Activated CD4-positive, alpha-beta T cell treated with anti-CD3 and anti-CD28 coated beads, Interleukin-2, amount 10 ng/mL, durations not matched to agents 24 days and 14 days (primary cell): ENCODE results near the gene CNNM3. TPM values are rescaled to one million over a fixed set of nuclear protein-coding genes. Genes with fewer than 3 reads are reported as not detected.

ENCODE experiments used
- DNase-seq: peaks from one replicate; pipeline ENCODE4 v3.0.0; 2022
- H3K27ac Mint-ChIP-seq: one replicate; pipeline ENCODE4 v1.8.0; 2022; ENCODE audit warnings: mild to moderate bottlenecking, mixed read lengths
- H3K27me3 Mint-ChIP-seq: one replicate; pipeline ENCODE4 v1.8.0; 2022; ENCODE audit warnings: mixed read lengths
- H3K36me3 Mint-ChIP-seq: one replicate; pipeline ENCODE4 v1.8.0; 2022; ENCODE audit warnings: low read depth, mild to moderate bottlenecking, mixed read lengths
- H3K4me1 Mint-ChIP-seq: one replicate; pipeline ENCODE4 v1.8.0; 2021; ENCODE audit warnings: mixed read lengths
- H3K4me3 Mint-ChIP-seq: one replicate; pipeline ENCODE4 v1.8.0; 2022; ENCODE audit warnings: mild to moderate bottlenecking, moderate library complexity, mixed read lengths
- H3K9me3 Mint-ChIP-seq: one replicate; pipeline ENCODE4 v1.8.0; 2021; ENCODE audit warnings: mixed read lengths
- intact Hi-C: fragments of 100-400 bp; cut with micrococcal nuclease; formaldehyde crosslinking; loops from one replicate; pipeline ENCODE4 v1.15.1; 2023
- total RNA-seq: library from RNA; stranded (reverse); gene quantifications from 2 replicates; pipeline ENCODE4 v1.2.3, GENCODE V29; 2022

The CNNM3 gene
- total RNA-seq, 1 donor from 2014 or later: 30.5 TPM

DNA sequence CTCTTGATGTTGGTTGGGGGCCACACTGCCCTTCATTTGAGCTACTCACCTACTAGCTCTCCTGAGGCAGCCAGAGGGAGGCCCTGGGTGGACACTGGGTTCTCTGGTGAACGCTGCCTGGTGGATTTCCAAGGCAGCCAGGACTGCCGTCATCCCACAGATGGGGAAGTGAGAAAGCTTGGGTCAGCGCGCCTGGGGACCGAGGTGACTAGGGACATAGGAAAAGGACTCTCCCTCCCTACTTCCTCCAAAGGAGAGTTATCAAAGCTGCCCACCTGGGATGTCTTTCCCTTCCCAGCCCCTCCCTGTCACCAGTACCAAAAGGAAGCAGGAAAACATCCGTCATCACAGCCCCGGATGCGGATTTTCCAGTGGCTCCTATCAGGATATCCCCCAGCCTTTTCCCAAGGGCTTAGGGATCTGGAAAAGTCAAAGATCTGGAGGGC lies 57.6 kb downstream of the CNNM3 start:
- Mint-ChIP-seq H3K4me3 (no peak overlapping the region), H3K27me3 (peaks cover 12% of the 10 kb centered on the region), H3K36me3 (no peaks in the 10 kb centered on the region), H3K4me1 (peaks cover 16% of the 10 kb centered on the region), H3K27ac (no peak overlapping the region), H3K9me3 (no peaks in the 10 kb centered on the region)
- DNase-seq: no peak
- intact Hi-C loops: no loop called here

DNA sequence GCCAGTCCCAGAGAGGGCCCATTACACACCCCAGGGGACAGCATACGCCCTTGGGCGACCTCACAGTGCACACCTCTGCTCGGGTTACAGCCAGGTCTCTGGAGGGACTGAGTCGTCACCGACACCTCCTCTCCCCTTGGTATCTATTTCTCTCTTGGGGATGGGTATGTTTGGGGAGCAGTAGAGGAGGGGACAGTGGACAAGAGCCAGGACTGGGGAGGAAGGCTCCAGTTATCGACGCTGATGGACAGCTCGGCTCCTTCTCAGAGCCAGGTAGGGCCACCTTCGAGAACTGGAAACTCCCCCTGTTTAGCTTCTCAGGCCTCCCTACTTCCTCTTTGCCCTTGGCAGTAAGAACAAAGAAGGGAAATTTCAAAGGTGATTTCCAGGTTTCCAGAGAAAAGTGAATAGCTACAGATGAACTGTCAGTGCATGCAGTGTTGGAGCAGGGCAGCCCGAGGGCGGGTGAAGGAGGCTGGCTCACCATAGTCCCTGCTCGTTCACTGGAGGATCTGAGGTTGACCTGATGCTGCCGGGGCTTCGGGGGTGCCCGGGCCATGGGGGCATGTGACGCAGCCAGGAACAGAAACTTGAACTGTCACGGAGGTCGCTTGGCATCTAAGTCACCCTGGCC lies 58.2 kb downstream of the CNNM3 start:
- H3K27ac Mint-ChIP-seq: peak overlapping the region; percentile 68
- no peak for DNase-seq
- peaks cover 12% of the 10 kb centered on the region for H3K27me3 Mint-ChIP-seq
- no peak overlapping the region for H3K4me3 Mint-ChIP-seq
- H3K36me3 Mint-ChIP-seq: no peaks in the 10 kb centered on the region
- H3K9me3 Mint-ChIP-seq: no peaks in the 10 kb centered on the region
- intact Hi-C loops: no loop called here
- peaks cover 16% of the 10 kb centered on the region for H3K4me1 Mint-ChIP-seq

- Mint-ChIP-seq H3K9me3 (no peaks in the 10 kb centered on the region), H3K4me3 (no peak overlapping the region), H3K27me3 (peaks cover 9% of the 10 kb centered on the region), H3K36me3 (no peaks in the 10 kb centered on the region), H3K4me1 (peaks cover 13% of the 10 kb centered on the region), H3K27ac (peak overlapping the region; percentile 29)
- intact Hi-C loops: no loop called here
- no peak for DNase-seq
Measured at GRCh38 chr2:96875498-96876268, 59.6 kb downstream of the CNNM3 start.

DNA sequence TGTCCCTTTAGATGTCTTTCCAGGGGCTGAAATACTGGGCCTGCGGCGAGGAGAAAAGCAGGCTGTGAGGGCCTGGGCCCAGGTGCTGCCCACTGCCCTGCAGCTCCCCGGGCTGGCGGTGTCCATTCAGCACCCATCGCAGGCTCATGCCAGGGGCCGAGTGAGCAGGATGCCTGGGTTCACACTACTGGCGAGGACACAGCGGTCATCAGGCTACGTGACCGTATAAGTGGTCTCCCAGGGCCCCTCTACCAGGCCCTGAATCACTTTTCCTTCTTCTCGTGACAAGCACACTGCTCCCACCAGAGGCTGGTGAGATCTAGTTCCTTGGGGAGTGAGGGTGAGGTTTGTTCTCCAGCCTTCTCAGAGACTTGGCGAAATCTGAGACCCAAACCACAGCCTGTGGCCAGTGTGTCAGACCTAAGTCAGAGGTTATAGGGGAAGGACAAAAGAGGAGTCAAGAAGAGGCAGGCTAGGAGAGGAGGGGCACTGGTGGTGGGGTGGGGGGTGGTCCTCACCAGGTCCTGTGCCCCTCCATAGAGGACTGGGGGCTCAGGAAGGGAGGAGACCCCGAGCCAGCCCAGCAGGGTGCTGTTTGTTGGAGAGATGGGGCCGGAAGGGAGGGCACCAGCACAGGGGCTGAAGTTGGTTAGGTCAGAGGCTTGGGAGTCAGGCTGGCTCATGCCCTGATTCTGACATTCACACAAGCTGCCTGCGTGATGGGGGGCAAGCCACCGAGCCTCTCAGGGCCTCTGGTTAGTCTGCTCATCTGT lies 60.4 kb downstream of the CNNM3 start:
- intact Hi-C loops: no loop called here
- DNase-seq: no peak
- H3K9me3 Mint-ChIP-seq: no peaks in the 10 kb centered on the region
- H3K4me1 Mint-ChIP-seq: peaks cover 9% of the 10 kb centered on the region
- no peaks in the 10 kb centered on the region for H3K36me3 Mint-ChIP-seq
- H3K27me3 Mint-ChIP-seq: peaks cover 2% of the 10 kb centered on the region
- no peak overlapping the region for H3K27ac Mint-ChIP-seq
- no peak overlapping the region for H3K4me3 Mint-ChIP-seq

GRCh38 chr2:96877042-96877451 lies 61.0 kb downstream of the CNNM3 start:
- H3K4me3 Mint-ChIP-seq: no peak overlapping the region
- intact Hi-C loops: no loop called here
- no peak for DNase-seq
- no peaks in the 10 kb centered on the region for H3K36me3 Mint-ChIP-seq
- no peak overlapping the region for H3K27ac Mint-ChIP-seq
- peaks cover 2% of the 10 kb centered on the region for H3K27me3 Mint-ChIP-seq
- H3K9me3 Mint-ChIP-seq: no peaks in the 10 kb centered on the region
- peaks cover 9% of the 10 kb centered on the region for H3K4me1 Mint-ChIP-seq

DNA sequence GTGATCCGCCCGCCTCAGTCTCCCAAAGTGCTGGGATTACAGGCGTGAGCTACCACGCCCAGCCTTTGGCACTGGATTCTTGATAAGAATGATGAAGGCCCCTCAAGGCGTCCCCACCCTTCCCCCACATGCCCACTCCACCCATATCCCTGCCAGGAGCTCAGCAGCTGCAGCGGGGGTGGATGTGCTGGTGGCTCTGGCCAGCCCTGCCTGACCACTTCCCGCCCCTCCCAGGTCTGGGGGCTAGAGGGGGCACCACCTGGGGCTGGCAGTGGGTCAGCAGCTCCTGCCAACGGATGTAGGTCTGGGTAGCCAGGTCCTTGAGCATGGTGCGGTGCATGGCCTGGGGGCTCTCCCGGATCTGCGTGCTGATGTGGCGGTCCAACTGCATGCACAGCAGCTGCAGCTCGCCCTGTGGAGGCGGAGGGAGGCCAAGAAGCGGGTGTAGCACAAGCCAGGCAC lies 61.6 kb downstream of the CNNM3 start:
- Mint-ChIP-seq H3K27ac (no peak overlapping the region), H3K9me3 (no peaks in the 10 kb centered on the region), H3K36me3 (no peaks in the 10 kb centered on the region)

DNA sequence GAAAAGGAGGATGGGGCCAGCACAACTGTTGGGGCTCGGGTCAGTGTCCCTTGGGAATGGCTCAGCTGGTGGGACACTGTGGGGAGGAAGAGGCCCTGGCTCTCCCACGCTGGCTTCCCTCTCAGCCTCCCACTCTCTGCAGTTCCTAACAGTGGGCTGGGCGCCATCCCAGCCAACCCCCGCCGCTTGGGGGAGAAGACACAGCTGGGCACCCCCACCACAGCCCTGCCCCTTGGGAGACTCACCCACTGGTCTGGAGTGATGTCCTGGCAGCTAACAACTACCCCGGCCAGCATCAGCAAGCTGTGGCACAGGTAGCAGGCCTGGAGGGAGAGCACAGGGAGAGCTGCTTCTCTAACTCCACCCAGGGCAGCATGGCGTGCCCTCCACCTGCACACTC lies 62.1 kb downstream of the CNNM3 start:
- intact Hi-C loops: no loop called here
- DNase-seq: no peak
- Mint-ChIP-seq H3K4me1 (peaks cover 9% of the 10 kb centered on the region), H3K27me3 (peaks cover 2% of the 10 kb centered on the region), H3K9me3 (no peaks in the 10 kb centered on the region), H3K27ac (no peak overlapping the region), H3K4me3 (no peak overlapping the region), H3K36me3 (no peaks in the 10 kb centered on the region)

More for the DNA sequence above, 61.6 kb downstream of the CNNM3 start:
- peaks cover 9% of the 10 kb centered on the region for H3K4me1 Mint-ChIP-seq
- peaks cover 2% of the 10 kb centered on the region for H3K27me3 Mint-ChIP-seq
- intact Hi-C loops: no loop called here
- DNase-seq: no peak
- no peak overlapping the region for H3K4me3 Mint-ChIP-seq

DNA sequence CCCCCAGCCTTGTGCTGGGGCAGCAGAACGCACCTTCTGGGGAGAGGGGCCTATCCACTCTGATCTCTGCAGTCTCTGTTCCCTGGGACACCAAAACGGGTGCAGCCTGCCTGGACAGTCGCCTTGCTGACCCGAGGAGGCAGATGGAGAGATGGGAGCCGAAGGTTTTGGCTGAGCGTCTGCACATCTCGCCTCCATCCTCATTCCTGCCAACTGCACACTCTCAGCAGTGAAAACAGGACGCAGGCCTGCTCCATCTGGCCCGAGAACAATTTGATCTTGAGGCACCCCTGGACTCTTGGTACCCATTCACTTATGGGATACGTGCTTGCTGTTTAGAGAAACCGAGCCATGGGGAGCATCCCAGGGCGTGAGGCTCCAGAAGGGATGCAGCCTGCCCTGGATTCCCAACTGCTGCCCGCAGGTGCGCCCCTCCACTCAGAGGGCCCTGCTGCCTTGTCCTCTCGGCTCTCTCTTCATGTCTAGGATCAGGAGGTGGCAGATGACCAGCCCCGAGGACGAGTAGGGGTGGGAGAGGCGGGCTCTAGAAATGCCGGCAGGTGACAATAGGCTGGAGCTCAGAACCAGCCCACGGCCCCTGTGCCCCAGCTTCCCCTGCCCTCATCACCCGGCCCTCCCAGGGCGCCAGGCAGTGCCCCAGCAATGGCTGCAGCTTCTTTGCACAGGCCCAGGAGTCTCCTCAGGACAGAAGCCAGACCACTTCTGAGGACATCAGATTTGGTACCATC lies 62.9 kb downstream of the CNNM3 start:
- DNase-seq: no peak
- no peak overlapping the region for H3K4me3 Mint-ChIP-seq
- no peaks in the 10 kb centered on the region for H3K9me3 Mint-ChIP-seq
- intact Hi-C loops: no loop called here
- peaks cover 2% of the 10 kb centered on the region for H3K27me3 Mint-ChIP-seq
- H3K36me3 Mint-ChIP-seq: no peaks in the 10 kb centered on the region
- H3K4me1 Mint-ChIP-seq: peaks cover 9% of the 10 kb centered on the region
- H3K27ac Mint-ChIP-seq: no peak overlapping the region

- Mint-ChIP-seq H3K4me3 (no peak overlapping the region), H3K9me3 (no peaks in the 10 kb centered on the region), H3K36me3 (no peaks in the 10 kb centered on the region), H3K4me1 (peaks cover 3% of the 10 kb centered on the region), H3K27me3 (peaks cover 2% of the 10 kb centered on the region), H3K27ac (no peak overlapping the region)
- no peak for DNase-seq
- intact Hi-C loops: no loop called here
Measured at GRCh38 chr2:96879545-96880040, 63.5 kb downstream of the CNNM3 start.

DNA sequence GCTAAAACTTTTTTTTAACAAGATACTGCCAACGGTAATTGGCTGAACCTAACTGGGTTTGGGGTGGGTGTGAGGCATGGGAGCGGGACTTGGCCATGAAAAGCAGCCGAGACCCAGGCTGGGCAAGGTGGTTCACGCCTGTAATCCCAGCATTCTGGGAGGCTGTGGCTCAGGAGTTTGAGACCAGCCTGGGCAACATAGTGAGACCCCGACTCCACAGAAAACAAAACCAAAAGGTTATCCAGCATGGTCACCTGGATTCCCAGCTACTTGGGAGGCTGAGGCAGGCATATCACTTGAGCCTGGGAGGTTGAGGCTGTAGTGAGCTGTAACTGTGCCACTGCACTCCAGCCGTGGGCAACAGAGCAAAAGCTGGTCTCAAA lies 64.8 kb downstream of the CNNM3 start:
- no peaks in the 10 kb centered on the region for H3K9me3 Mint-ChIP-seq

DNA sequence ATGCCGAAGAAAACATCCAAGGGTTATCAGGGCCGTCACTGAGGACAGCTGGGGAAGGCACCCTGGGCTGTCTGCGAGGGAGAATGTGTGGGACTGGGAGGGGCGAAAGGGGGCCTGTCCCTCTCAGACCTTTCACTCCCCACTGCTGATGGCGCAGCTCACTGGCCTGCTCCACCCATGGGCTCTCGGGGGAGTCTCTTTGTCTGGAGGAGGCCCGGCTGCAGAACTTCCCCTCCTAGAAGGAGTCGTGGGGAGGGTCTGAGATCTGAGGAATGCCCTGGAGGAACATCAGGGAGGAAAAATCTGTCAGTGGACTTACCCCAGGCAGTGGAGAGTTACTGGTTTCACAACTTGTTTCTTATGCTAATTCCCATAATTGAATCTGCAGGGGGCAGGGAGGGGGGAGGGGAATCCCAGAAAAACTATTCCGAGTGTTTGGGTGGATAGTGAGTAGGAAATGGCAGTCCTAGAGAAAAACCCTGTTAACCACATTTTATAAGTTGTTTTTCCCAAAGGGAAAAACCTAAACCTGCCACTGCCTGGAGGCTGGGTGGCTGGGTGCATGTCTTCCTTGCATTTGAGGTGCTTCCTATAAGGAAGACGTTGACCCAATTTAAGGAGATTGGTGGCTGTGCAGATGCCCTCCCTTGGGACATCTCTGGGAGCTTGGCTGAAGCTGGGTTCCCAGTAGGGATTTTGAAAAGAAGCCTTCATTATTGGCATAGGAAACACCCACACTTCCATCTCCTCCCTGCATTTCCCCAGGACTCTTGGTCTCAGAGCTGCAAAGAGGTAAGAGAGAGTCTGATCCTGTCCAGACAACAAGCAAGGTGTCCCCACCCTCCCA lies 65.5 kb downstream of the CNNM3 start:
- Mint-ChIP-seq H3K36me3 (no peaks in the 10 kb centered on the region), H3K4me1 (no peaks in the 10 kb centered on the region), H3K27me3 (peaks cover 3% of the 10 kb centered on the region), H3K4me3 (no peak overlapping the region), H3K9me3 (no peaks in the 10 kb centered on the region), H3K27ac (no peak overlapping the region)
- intact Hi-C loops: no loop called here
- DNase-seq: no peak

More for the DNA sequence above, 64.8 kb downstream of the CNNM3 start:
- Mint-ChIP-seq H3K27ac (no peak overlapping the region), H3K36me3 (no peaks in the 10 kb centered on the region), H3K27me3 (peaks cover 1% of the 10 kb centered on the region), H3K4me3 (no peak overlapping the region), H3K4me1 (peaks cover 2% of the 10 kb centered on the region)
- DNase-seq: no peak
- intact Hi-C loops: no loop called here

GRCh38 chr2:96882230-96882629 lies 66.2 kb downstream of the CNNM3 start:
- H3K4me1 Mint-ChIP-seq: peaks cover under 1% of the 10 kb centered on the region

GRCh38 chr2:96882906-96883305 lies 66.8 kb downstream of the CNNM3 start:
- Mint-ChIP-seq H3K4me3 (no peak overlapping the region), H3K27me3 (peaks cover 5% of the 10 kb centered on the region), H3K27ac (no peak overlapping the region), H3K9me3 (no peaks in the 10 kb centered on the region), H3K36me3 (no peaks in the 10 kb centered on the region), H3K4me1 (peaks cover 2% of the 10 kb centered on the region)
- intact Hi-C loops: no loop called here
- DNase-seq: no peak

More at GRCh38 chr2:96882230-96882629, 66.2 kb downstream of the CNNM3 start:
- Mint-ChIP-seq H3K36me3 (no peaks in the 10 kb centered on the region), H3K4me3 (no peak overlapping the region), H3K9me3 (no peaks in the 10 kb centered on the region), H3K27me3 (peaks cover 4% of the 10 kb centered on the region), H3K27ac (no peak overlapping the region)
- intact Hi-C loops: no loop called here
- no peak for DNase-seq
